ENCODE measurements around the gene PCSK6.

Gene PCSK6

DNA sequence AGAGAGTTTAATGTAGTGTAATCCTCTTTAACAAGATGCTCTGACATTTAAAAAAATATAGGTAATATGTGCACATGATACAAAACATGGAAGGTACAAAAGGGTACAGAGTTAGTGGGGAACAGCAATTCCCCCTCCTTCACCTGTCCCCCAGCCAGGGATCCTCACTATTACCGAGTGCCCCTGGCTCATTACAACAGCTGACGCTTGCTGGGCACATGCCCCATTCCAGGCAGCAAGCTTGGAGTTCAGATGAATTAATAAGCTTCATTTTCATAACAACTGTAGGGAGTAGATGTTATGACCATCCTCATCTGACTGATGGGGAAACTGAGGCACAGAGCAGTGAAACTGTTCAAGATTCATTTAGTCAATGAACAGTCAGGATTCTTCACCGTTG, 41.2 kb downstream of the PCSK6 start:
- TF ChIP-seq ZBTB7A (IDR thresholded peaks at IDR 0.05; ENCODE audit: low read depth) (no peak), NFIC (IDR thresholded peaks at IDR 0.05) (no peak), EGR1 (IDR thresholded peaks at IDR 0.05) (no peak), TEAD4 (IDR thresholded peaks at IDR 0.05) (no peak), TCF12 (IDR thresholded peaks at IDR 0.05; ENCODE audit: low read depth) (no peak)
- TF ChIP-seq, protein P1, sequence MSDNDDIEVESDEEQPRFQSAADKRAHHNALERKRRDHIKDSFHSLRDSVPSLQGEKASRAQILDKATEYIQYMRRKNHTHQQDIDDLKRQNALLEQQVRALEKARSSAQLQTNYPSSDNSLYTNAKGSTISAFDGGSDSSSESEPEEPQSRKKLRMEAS (IDR thresholded peaks at IDR 0.05): no peak

GRCh38 chr15:101447561-101448071, 41.9 kb downstream of the PCSK6 start:
- TF ChIP-seq CEBPB (IDR thresholded peaks at IDR 0.05): no peak
- TF ChIP-seq, protein P2, sequence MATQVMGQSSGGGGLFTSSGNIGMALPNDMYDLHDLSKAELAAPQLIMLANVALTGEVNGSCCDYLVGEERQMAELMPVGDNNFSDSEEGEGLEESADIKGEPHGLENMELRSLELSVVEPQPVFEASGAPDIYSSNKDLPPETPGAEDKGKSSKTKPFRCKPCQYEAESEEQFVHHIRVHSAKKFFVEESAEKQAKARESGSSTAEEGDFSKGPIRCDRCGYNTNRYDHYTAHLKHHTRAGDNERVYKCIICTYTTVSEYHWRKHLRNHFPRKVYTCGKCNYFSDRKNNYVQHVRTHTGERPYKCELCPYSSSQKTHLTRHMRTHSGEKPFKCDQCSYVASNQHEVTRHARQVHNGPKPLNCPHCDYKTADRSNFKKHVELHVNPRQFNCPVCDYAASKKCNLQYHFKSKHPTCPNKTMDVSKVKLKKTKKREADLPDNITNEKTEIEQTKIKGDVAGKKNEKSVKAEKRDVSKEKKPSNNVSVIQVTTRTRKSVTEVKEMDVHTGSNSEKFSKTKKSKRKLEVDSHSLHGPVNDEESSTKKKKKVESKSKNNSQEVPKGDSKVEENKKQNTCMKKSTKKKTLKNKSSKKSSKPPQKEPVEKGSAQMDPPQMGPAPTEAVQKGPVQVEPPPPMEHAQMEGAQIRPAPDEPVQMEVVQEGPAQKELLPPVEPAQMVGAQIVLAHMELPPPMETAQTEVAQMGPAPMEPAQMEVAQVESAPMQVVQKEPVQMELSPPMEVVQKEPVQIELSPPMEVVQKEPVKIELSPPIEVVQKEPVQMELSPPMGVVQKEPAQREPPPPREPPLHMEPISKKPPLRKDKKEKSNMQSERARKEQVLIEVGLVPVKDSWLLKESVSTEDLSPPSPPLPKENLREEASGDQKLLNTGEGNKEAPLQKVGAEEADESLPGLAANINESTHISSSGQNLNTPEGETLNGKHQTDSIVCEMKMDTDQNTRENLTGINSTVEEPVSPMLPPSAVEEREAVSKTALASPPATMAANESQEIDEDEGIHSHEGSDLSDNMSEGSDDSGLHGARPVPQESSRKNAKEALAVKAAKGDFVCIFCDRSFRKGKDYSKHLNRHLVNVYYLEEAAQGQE (IDR thresholded peaks at IDR 0.05; ENCODE audit: low read depth): no peak
- no peak for TF ChIP-seq CREB1 (IDR thresholded peaks at IDR 0.05; ENCODE audit: low read depth)
- TF ChIP-seq FOXM1 (IDR thresholded peaks at IDR 0.05; ENCODE audit: borderline replicate concordance, low read depth): no peak

DNA sequence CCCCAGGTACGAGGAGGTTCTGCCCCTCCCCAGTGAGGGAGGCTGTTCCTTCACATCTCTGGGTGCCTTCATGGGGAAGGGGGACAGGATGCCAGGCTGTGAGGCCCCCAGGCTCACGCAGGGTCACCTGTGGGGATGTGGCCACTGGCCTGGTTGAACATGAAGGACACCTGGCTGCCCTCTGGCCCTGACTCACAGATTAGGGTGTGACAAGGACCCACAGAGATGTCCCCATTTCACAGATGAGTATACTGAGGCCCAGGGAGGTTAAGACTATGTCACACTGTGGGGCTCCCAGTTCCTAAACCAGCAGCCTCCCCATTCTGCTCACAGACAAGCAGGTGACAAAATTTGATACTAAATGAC, 42.4 kb downstream of the PCSK6 start:
- no peak for TF ChIP-seq NFIC (IDR thresholded peaks at IDR 0.05)
- no peak for TF ChIP-seq YY1 (IDR thresholded peaks at IDR 0.05; ENCODE audit: low read depth)
- TF ChIP-seq TAF1 (IDR thresholded peaks at IDR 0.05; ENCODE audit: low read depth): no peak

DNA sequence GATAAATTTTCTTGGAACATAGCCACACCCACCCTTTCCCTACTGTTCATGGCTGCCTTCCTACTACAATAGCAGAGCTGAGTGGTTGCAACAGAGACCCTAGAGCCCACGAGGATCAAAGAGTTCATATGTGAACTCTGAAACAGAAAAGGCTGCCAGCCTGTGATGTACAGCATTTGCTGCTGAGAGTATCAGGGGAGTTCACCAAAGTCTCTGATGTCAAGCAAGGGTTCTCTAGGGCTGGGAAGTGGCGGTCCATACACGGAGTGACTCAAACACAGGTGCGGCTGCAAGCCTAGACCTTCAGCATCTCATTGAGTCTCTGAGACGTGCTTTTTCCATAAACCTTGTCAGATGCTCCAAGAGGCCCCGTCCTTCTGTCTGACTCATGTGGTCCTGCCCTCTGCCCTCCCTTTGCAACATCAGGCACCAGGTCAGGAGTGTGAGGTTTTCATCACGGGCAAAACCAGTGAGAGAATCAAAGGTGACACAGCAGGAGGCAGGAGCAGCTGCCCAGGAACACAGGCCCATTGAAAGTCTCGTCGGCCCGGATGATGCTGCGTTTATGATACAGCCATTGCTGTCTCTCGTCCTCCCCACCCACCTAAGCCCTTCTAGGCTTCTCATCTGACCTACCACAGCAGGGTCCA, 42.9 kb downstream of the PCSK6 start:
- TF ChIP-seq ZBTB7A (IDR thresholded peaks at IDR 0.05; ENCODE audit: low read depth) (no peak), TAF1 (IDR thresholded peaks at IDR 0.05; ENCODE audit: low read depth) (no peak), EGR1 (IDR thresholded peaks at IDR 0.05) (no peak), CEBPB (IDR thresholded peaks at IDR 0.05) (no peak), TEAD4 (IDR thresholded peaks at IDR 0.05) (no peak), NFIC (IDR thresholded peaks at IDR 0.05) (no peak), FOXM1 (IDR thresholded peaks at IDR 0.05; ENCODE audit: borderline replicate concordance, low read depth) (no peak), CREB1 (IDR thresholded peaks at IDR 0.05; ENCODE audit: low read depth) (no peak)

DNA sequence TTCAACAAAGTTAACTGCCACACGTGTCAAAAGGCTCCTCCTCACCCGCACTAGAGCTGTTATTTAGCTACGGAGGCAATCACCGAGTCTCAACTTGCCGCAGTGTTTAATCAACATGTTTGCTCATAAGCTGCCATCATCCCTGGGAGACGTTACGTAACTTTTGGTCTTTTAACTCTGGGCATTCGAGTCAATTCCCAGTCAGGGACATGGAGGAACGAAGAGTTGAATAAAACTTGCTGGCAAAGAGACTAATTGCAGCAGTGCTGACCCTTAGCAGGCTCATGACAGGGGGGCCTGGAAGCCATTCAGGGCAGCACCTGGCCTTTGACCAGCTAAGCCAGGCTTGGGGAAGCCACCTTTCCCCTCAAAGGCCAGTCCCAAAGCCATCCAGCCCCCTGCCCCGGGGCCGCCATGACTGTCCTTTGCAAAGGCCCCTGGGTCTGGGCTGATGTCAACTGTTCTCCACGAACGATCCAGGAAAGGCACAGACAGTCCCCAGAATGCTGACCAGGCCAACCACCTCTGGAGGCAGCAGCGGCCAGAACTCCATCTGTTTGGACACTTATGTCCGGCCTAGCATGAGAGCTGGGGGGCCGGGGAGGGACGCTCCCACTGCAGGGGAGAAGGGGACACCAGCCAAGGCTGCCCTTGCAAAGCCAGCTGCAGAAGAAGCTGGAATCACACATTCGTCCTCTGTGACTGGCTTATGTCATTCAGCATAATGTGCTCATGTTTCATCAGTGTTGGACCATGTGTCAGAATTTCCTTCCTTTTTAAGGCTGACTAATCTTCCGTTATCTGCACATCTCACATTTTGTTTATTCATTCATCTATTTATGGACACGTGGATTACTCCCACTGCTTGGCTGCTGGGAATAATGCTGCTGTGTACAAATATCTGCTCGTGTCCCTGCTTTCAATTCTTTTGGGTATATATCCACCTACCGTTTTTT, 43.7 kb downstream of the PCSK6 start:
- TF ChIP-seq CEBPB (IDR thresholded peaks at IDR 0.05) (no peak), TCF12 (IDR thresholded peaks at IDR 0.05; ENCODE audit: low read depth) (no peak), TAF1 (IDR thresholded peaks at IDR 0.05; ENCODE audit: low read depth) (no peak), EP300 (IDR thresholded peaks at IDR 0.05; ENCODE audit: borderline replicate concordance) (no peak), USF1 (IDR thresholded peaks at IDR 0.05) (no peak), EGR1 (IDR thresholded peaks at IDR 0.05) (no peak), TEAD4 (IDR thresholded peaks at IDR 0.05) (no peak), CREB1 (IDR thresholded peaks at IDR 0.05; ENCODE audit: low read depth) (no peak), ZBTB7A (IDR thresholded peaks at IDR 0.05; ENCODE audit: low read depth) (no peak), NFIC (IDR thresholded peaks at IDR 0.05) (no peak)
- TF ChIP-seq, protein P2 (IDR thresholded peaks at IDR 0.05; ENCODE audit: low read depth): no peak
- TF ChIP-seq, protein P1 (IDR thresholded peaks at IDR 0.05): no peak

DNA sequence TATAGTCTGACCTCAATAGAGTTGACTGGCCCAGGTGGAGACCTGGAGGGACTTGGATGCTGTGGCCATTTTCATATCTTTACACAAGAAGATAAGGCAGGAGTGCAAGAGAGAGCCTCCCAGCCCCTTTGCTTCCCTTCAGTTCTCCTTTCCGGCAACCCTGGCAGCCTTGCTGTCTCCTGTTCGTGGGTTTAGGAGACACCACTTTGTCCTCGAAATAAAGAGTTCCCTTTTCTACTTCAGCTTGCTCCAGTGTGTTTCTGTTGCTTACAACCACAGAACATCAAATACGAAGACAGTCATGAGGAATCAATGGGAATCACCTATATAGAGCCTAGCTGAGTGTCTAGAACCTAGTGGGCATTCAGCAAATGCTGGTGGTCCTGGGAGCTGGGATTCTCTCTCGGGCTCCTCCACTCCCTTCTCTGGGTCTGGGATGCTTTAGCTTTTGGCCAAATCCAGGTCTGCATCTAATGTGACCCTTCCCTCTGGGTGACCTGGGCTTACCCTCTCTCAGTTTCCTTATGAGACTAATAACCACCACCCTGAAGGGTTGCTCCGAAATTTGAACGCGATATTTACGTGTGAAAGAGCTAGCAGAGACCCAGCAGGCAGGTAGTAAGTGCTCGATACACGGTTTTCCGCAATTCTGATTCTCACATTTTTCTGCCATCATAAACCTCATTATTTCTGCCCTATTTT, 44.5 kb downstream of the PCSK6 start:
- TF ChIP-seq CEBPB (IDR thresholded peaks at IDR 0.05): no peak
- no peak for TF ChIP-seq EGR1 (IDR thresholded peaks at IDR 0.05)
- TF ChIP-seq RAD21 (IDR thresholded peaks at IDR 0.05; ENCODE audit: low read depth): no peak
- no peak for TF ChIP-seq FOXM1 (IDR thresholded peaks at IDR 0.05; ENCODE audit: borderline replicate concordance, low read depth)
- no peak for TF ChIP-seq EP300 (IDR thresholded peaks at IDR 0.05; ENCODE audit: borderline replicate concordance)
- TF ChIP-seq, protein P2 (IDR thresholded peaks at IDR 0.05; ENCODE audit: low read depth): no peak
- TF ChIP-seq TAF1 (IDR thresholded peaks at IDR 0.05; ENCODE audit: low read depth): no peak
- TF ChIP-seq USF1 (IDR thresholded peaks at IDR 0.05): no peak

All from Ishikawa (cell line).